HepG2 (cell line): ENCODE measurements around the gene SLC27A3. TPM values are rescaled to one million over a fixed set of nuclear protein-coding genes. Genes with fewer than 3 reads are reported as not detected.

ENCODE experiments used
- ATAC-seq: fragments of 200-7000 bp; cut with Tn5 transposase; 3 replicates; pipeline ENCODE4 v1.9.1; 2020; ENCODE audit warnings: mild to moderate bottlenecking, moderate library complexity
- BruUV-seq: library from RNA; stranded (reverse); fragments of 400-500 nt; replicated peaks from 2 replicates; lab custom pipeline; 2021; lab: Mats Ljungman, UMichigan
- CTCF ChIA-PET: fragments of 300-600 bp; formaldehyde crosslinking; extraction: SDS; loops from one replicate; lab custom pipeline; 2021; ENCODE audit warnings: low total read pairs, inconsistent platforms, low intra/inter-chr PET ratio; lab: Yijun Ruan, JAX
- POLR2A ChIA-PET: fragments of 350-600 bp; sonication (Branson Sonifier 250); formaldehyde crosslinking; loops from one replicate; lab custom pipeline; 2020; ENCODE audit warnings: antibody characterized with exemption, inconsistent platforms; lab: Yijun Ruan, JAX
- DNase-seq: peaks from one replicate; pipeline ENCODE4 v3.0.0-alpha.2; 2015; ENCODE audit warnings: low spot score
- FAIRE-seq: peaks from 3 replicates; lab custom pipeline; 2011; peaks lifted over from hg19 to GRCh38; lab: Jason Lieb, UNC
- H2AFZ ChIP-seq: one replicate; pipeline ENCODE4 v1.6.1; 2011; ENCODE audit warnings: low read length, inconsistent platforms
- H3K27ac ChIP-seq: fragments of 300-600 bp; 3 replicates; pipeline ENCODE4 v1.8.0; 2011; ENCODE audit warnings: mixed run types, mild to moderate bottlenecking, mixed read lengths, low read length, inconsistent platforms; ENCODE audit not compliant: insufficient read depth; ENCODE audit errors: extremely low read length
- H3K27me3 ChIP-seq, 2 experiments: fragments of 200-600 bp in 1 of 2; 2 replicates in 1 of 2; 3 replicates in 1 of 2; pipeline versions ENCODE4 v1.6.0 to v1.8.0; 2011; ENCODE audit warnings: low read length in 2 of 2, mild to moderate bottlenecking in 2 of 2, moderate library complexity in 2 of 2, inconsistent platforms in 1 of 2; ENCODE audit not compliant: insufficient read depth in 2 of 2, control insufficient read depth in 1 of 2
- H3K36me3 ChIP-seq, 2 experiments: fragments of 200-600 bp in 1 of 2; replicated peaks in 1 of 2; 2 replicates in 1 of 2; 3 replicates in 1 of 2; pipeline versions ENCODE4 v1.5.1 to v1.8.0; 2011; ENCODE audit warnings: low read length in 2 of 2, inconsistent platforms in 1 of 2; ENCODE audit not compliant: insufficient read depth in 2 of 2, control insufficient read depth in 1 of 2
- H3K4me1 ChIP-seq: 2 replicates; pipeline ENCODE4 v1.5.1; 2012; ENCODE audit warnings: low read length, inconsistent platforms; ENCODE audit not compliant: insufficient read depth
- H3K4me2 ChIP-seq: 2 replicates; pipeline ENCODE4 v1.6.0; 2011; ENCODE audit warnings: low read depth, low read length, inconsistent platforms
- H3K4me3 ChIP-seq, 3 experiments: fragments of 200-600 bp in 1 of 3; sonication (generic), shearing (Covaris generic) in 1 of 3; replicated peaks in 1 of 3; 2 replicates each; pipeline ENCODE4 v1.5.1; 2011 to 2016; ENCODE audit warnings: low read length in 3 of 3, inconsistent platforms in 2 of 3, low read depth in 2 of 3, mild to moderate bottlenecking in 2 of 3, control low read depth in 1 of 3, mixed read lengths in 1 of 3; ENCODE audit not compliant: insufficient read depth in 1 of 3
- H3K79me2 ChIP-seq: one replicate; pipeline ENCODE4 v1.6.1; 2011; ENCODE audit warnings: low read length, inconsistent platforms; ENCODE audit not compliant: insufficient read depth
- H3K9ac ChIP-seq: 2 replicates; pipeline ENCODE4 v1.6.0; 2011; ENCODE audit warnings: mild to moderate bottlenecking, low read depth, low read length, inconsistent platforms; ENCODE audit not compliant: insufficient read depth
- H3K9me3 ChIP-seq: 2 replicates; pipeline ENCODE4 v1.5.1; 2012; ENCODE audit warnings: mild to moderate bottlenecking, low read length
- H4K20me1 ChIP-seq: 2 replicates; pipeline ENCODE4 v1.6.0; 2011; ENCODE audit warnings: inconsistent platforms, mild to moderate bottlenecking, low read length, moderate library complexity; ENCODE audit not compliant: insufficient read depth
- CREB1 ChIP-seq, 2 experiments: fragments of 450-650 bp in 1 of 2; IDR thresholded peaks; 2 replicates each; pipeline ENCODE4 v1.6.1; 2016 to 2017; ENCODE audit warnings: control low read depth in 1 of 2, mild to moderate bottlenecking in 1 of 2, missing compliant biosample characterization in 1 of 2, missing genetic modification characterization in 1 of 2
- EHMT2 ChIP-seq: fragments of 200-600 bp; sonication (generic); IDR thresholded peaks from 2 replicates; pipeline ENCODE4 v1.7.0; 2017; ENCODE audit warnings: antibody characterized with exemption, low read depth, low read length, borderline replicate concordance
- KLF11 ChIP-seq: IDR thresholded peaks from 2 replicates; pipeline ENCODE4 v1.6.1; 2016; ENCODE audit warnings: missing compliant biosample characterization
- RFX5 ChIP-seq: IDR thresholded peaks from 2 replicates; pipeline ENCODE4 v1.6.1; 2011; ENCODE audit warnings: low read depth, low read length, improper control_type of control experiment
- ZNF121 ChIP-seq: sonication (generic); formaldehyde crosslinking; IDR thresholded peaks from 2 replicates; pipeline ENCODE4 v1.5.0; 2020; ENCODE audit warnings: mild to moderate bottlenecking, missing genetic modification reagents
- ZNF3 ChIP-seq: IDR thresholded peaks from 2 replicates; pipeline ENCODE4 v1.7.0; 2017; ENCODE audit warnings: inconsistent platforms
- ZNF674 ChIP-seq: sonication (generic); formaldehyde crosslinking; IDR thresholded peaks from 2 replicates; pipeline ENCODE4 v1.5.0; 2020; ENCODE audit warnings: low read depth, mild to moderate bottlenecking, missing genetic modification reagents
- ZNF790 ChIP-seq: sonication (generic); formaldehyde crosslinking; IDR thresholded peaks from 2 replicates; pipeline ENCODE4 v1.8.0; 2022; ENCODE audit warnings: missing genetic modification reagents, mild to moderate bottlenecking, borderline replicate concordance
- WGBS: methylation state at CpG from one replicate; pipeline ENCODE4 v1.1.6; 2017; ENCODE audit warnings: low lambda C conversion rate; 5-methylcytosine and 5-hydroxymethylcytosine counted together
- in situ Hi-C: cut with HindIII; loops from 2 replicates; pipeline ENCODE4 v1.10.0; 2017; ENCODE audit warnings: low pct_unique_long_range_greater_than_20kb; ENCODE audit not compliant: extremely low pct_ligation_motif_present
- intact Hi-C: fragments of 100-400 bp; cut with micrococcal nuclease; formaldehyde crosslinking; loops from one replicate; pipeline ENCODE4 v1.10.0; 2022; ENCODE audit not compliant: unreplicated experiment
- polyA plus RNA-seq, 8 experiments: library from polyadenylated mRNA; depleted of rRNA in 3 of 8; stranded (reverse) in 7 of 8; unstranded in 1 of 8; fragments of >200 nt; fragmentation: Illumina TruSeq in 4 of 8; extraction: Trizol in 4 of 8; gene quantifications; 2 replicates each; pipeline versions ENCODE4 v1.2.1 to v1.2.3, GENCODE V29; 2011 to 2016; ENCODE audit warnings: low read depth in 4 of 8, missing spikeins in 1 of 8, mixed read lengths in 1 of 8; ENCODE audit not compliant: insufficient read depth in 1 of 8
- total RNA-seq, 5 experiments: library from RNA; depleted of rRNA; stranded (reverse); fragments of >200 nt; fragmentation: Illumina TruSeq; extraction: Trizol; gene quantifications; 2 replicates each; pipeline ENCODE4 v1.2.3, GENCODE V29; 2016; ENCODE audit warnings: low read depth in 1 of 5
- TF ChIP-seq, protein P1 (sequence below): sonication (generic); formaldehyde crosslinking; IDR thresholded peaks from 2 replicates; pipeline ENCODE4 v1.5.0; 2020; ENCODE audit warnings: mild to moderate bottlenecking, missing genetic modification reagents
- TF ChIP-seq, protein P2 (sequence below): sonication (generic); formaldehyde crosslinking; IDR thresholded peaks from 2 replicates; pipeline ENCODE4 v1.4.0; 2020; ENCODE audit warnings: low read depth, mild to moderate bottlenecking, missing genetic modification reagents
- TF ChIP-seq, protein P3 (sequence below): sonication (generic); formaldehyde crosslinking; IDR thresholded peaks from 2 replicates; pipeline ENCODE4 v1.4.0; 2020; ENCODE audit warnings: missing genetic modification reagents, borderline replicate concordance
- TF ChIP-seq, protein P4 (sequence below): sonication (generic); formaldehyde crosslinking; IDR thresholded peaks from 2 replicates; pipeline ENCODE4 v1.4.0; 2020; ENCODE audit warnings: missing genetic modification reagents

SLC27A3 gene
- total and polyA plus RNA-seq, 2 of the 13 experiments (the other 11 are each of a cell fraction or from before 2014, with no cell fraction given): 4.3 to 10.3 TPM

DNA sequence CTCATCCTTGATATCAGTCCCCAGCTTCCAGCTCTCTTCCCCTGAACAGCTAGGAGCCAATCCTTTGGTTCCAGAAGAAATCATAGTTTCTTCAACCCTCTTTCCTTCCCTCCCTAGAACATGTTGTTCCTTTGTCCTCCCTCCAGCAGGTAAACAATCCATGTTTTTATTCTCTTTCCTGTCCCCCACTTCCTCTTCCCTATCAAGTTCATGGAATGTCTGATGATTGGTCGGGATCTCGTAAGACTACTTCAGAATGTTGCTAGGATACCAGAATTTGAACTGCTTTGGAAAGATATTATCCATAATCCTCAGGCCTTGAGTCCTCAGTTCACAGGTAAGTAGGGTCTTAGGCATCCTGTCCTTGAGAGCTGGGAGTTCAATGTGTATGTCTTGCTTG is 23.1 kb upstream of the SLC27A3 start:
- Histone ChIP-seq H3K79me2 (no peaks in the 10 kb centered on the region), H3K27me3 (no peaks in the 10 kb centered on the region), H3K4me3 (no peak overlapping the region), H3K9me3 (no peaks in the 10 kb centered on the region), H2AFZ (no peak overlapping the region), H3K27ac (no peak overlapping the region), H3K9ac (no peak overlapping the region), H3K36me3 (peaks cover 15 to 64% of the 10 kb centered on the region in 2 experiments)
- ATAC-seq: no peak
- BruUV-seq: no TSS peak
- POLR2A ChIA-PET: no interaction called here
- in situ Hi-C loops: no loop called here
- CTCF ChIA-PET: no interaction called here
- WGBS: 95% methylated on average over 2 of the region's 2 CpGs
- TF ChIP-seq, protein P1, sequence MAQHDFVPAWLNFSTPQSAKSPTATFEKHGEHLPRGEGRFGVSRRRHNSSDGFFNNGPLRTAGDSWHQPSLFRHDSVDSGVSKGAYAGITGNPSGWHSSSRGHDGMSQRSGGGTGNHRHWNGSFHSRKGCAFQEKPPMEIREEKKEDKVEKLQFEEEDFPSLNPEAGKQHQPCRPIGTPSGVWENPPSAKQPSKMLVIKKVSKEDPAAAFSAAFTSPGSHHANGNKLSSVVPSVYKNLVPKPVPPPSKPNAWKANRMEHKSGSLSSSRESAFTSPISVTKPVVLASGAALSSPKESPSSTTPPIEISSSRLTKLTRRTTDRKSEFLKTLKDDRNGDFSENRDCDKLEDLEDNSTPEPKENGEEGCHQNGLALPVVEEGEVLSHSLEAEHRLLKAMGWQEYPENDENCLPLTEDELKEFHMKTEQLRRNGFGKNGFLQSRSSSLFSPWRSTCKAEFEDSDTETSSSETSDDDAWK (CRISPR knock-in tag): no peak
- TF ChIP-seq, protein P2, sequence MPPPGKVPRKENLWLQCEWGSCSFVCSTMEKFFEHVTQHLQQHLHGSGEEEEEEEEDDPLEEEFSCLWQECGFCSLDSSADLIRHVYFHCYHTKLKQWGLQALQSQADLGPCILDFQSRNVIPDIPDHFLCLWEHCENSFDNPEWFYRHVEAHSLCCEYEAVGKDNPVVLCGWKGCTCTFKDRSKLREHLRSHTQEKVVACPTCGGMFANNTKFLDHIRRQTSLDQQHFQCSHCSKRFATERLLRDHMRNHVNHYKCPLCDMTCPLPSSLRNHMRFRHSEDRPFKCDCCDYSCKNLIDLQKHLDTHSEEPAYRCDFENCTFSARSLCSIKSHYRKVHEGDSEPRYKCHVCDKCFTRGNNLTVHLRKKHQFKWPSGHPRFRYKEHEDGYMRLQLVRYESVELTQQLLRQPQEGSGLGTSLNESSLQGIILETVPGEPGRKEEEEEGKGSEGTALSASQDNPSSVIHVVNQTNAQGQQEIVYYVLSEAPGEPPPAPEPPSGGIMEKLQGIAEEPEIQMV (CRISPR knock-in tag): no peak
- no peak for TF ChIP-seq ZNF121 (CRISPR knock-in tag)
- no peak for TF ChIP-seq EHMT2
- TF ChIP-seq CREB1 (IDR thresholded peaks at IDR 0.05): no peak
- no peak for TF ChIP-seq CREB1 (CRISPR knock-in tag; IDR thresholded peaks at IDR 0.05)
- TF ChIP-seq ZNF3 (CRISPR knock-in tag): no peak
- TF ChIP-seq, protein P3, sequence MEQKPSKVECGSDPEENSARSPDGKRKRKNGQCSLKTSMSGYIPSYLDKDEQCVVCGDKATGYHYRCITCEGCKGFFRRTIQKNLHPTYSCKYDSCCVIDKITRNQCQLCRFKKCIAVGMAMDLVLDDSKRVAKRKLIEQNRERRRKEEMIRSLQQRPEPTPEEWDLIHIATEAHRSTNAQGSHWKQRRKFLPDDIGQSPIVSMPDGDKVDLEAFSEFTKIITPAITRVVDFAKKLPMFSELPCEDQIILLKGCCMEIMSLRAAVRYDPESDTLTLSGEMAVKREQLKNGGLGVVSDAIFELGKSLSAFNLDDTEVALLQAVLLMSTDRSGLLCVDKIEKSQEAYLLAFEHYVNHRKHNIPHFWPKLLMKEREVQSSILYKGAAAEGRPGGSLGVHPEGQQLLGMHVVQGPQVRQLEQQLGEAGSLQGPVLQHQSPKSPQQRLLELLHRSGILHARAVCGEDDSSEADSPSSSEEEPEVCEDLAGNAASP (CRISPR knock-in tag): no peak
- TF ChIP-seq ZNF790 (CRISPR knock-in tag): no peak
- TF ChIP-seq, protein P4, sequence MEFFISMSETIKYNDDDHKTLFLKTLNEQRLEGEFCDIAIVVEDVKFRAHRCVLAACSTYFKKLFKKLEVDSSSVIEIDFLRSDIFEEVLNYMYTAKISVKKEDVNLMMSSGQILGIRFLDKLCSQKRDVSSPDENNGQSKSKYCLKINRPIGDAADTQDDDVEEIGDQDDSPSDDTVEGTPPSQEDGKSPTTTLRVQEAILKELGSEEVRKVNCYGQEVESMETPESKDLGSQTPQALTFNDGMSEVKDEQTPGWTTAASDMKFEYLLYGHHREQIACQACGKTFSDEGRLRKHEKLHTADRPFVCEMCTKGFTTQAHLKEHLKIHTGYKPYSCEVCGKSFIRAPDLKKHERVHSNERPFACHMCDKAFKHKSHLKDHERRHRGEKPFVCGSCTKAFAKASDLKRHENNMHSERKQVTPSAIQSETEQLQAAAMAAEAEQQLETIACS (CRISPR knock-in tag): no peak
- no peak for TF ChIP-seq ZNF674
- no peak for TF ChIP-seq RFX5
- TF ChIP-seq KLF11: no peak
- TF ChIP-seq, all 625 proteins: peak for 0
- H3K4me2 ChIP-seq: no peak overlapping the region
- no peak for FAIRE-seq
- intact Hi-C loops: no loop called here
- H4K20me1 ChIP-seq: no peaks in the 10 kb centered on the region
- H3K4me1 ChIP-seq: no peaks in the 10 kb centered on the region
- no peak for DNase-seq
